ENCODE results near the gene ROM1. TPM values are rescaled to one million over a fixed set of nuclear protein-coding genes. Genes with fewer than 3 reads are reported as not detected.
"Not testable (repeated sequence)": the region's sequence is repeated elsewhere in the genome, so short reads cannot be mapped to it uniquely, and the experiment has no call there.

Gene ROM1
- total RNA-seq, 1 experiment from 2014 or later = 1.3 TPM

- Mint-ChIP-seq H3K9me3 (ENCODE audit: unreplicated experiment) (no peaks in the 10 kb centered on the region), H3K27ac (ENCODE audit: unreplicated experiment) (peak overlapping the region; percentile 69), H3K4me1 (ENCODE audit: low read depth, unreplicated experiment) (peaks cover 28% of the 10 kb centered on the region), H3K4me3 (ENCODE audit: unreplicated experiment) (peak overlapping the region; percentile 36), H3K27me3 (ENCODE audit: insufficient read depth, unreplicated experiment) (no peaks in the 10 kb centered on the region), H3K36me3 (ENCODE audit: insufficient read depth, unreplicated experiment) (peaks cover 49% of the 10 kb centered on the region)
- Histone ChIP-seq H3K4me1 (peaks cover 30% of the 10 kb centered on the region), H3K9me3 (no peaks in the 10 kb centered on the region), H3K4me3 (ENCODE audit: low read depth, low read length) (peak overlapping the region; percentile 87), H3K27me3 (replicated peaks; ENCODE audit: control insufficient read depth, insufficient read depth, low read length) (no peaks in the 10 kb centered on the region), H3K36me3 (ENCODE audit: control insufficient read depth, insufficient read depth, low read length) (peaks cover 3% of the 10 kb centered on the region; the same call in 1 of the 2 replicates)
- no peak for DNase-seq
- ChIA-PET POLR2A (no interaction called here), CTCF (interaction anchor here (0.6 to 1.4 kb wide), 3 partner anchors 8 to 52 kb away, joined by 3 read pairs; partner anchors contain the start of genes B3GAT3, C11orf98, CSKMT and TUT1)
- no TSS peak for BruUV-seq (replicated peaks)
- TF ChIP-seq CTCF (IDR thresholded peaks at IDR 0.05; ENCODE audit: insufficient read depth in 1 of 2, low read depth in 1 of 2, low read length in 1 of 2, severe bottlenecking in 1 of 2, unreplicated experiment in 1 of 2) = no peak
- intact Hi-C loops (cut with micrococcal nuclease; ENCODE audit: unreplicated experiment) = loop anchor here (5.0 kb wide), 1 partner anchor 34 kb away; the partner anchor contains the start of gene GANAB
Observed at GRCh38 chr11:62613291-62613778, 278 bp downstream of the ROM1 start.

GRCh38 chr11:62614275-62614674, 1.2 kb downstream of the ROM1 start:
- H3K27ac Mint-ChIP-seq (ENCODE audit: unreplicated experiment) = peak overlapping the region; percentile 69
- peak in 1 of 2 experiments; percentile 42 for DNase-seq
- no TSS peak for BruUV-seq (replicated peaks)

GRCh38 chr11:62615521-62615920, 2.5 kb downstream of the ROM1 start:
- no peak for DNase-seq
- CTCF ChIA-PET = no interaction called here
- H3K4me1 ChIP-seq = peaks cover 32% of the 10 kb centered on the region
- POLR2A ChIA-PET = no interaction called here
- H3K4me1 Mint-ChIP-seq (ENCODE audit: low read depth, unreplicated experiment) = peaks cover 15% of the 10 kb centered on the region
- H3K27me3 ChIP-seq (replicated peaks; ENCODE audit: control insufficient read depth, insufficient read depth, low read length) = no peaks in the 10 kb centered on the region
- no peaks in the 10 kb centered on the region for H3K9me3 Mint-ChIP-seq (ENCODE audit: unreplicated experiment)
- H3K4me3 Mint-ChIP-seq (ENCODE audit: unreplicated experiment) = no peak overlapping the region
- H3K36me3 ChIP-seq (ENCODE audit: control insufficient read depth, insufficient read depth, low read length) = peaks cover 1% of the 10 kb centered on the region; the same call in 1 of the 2 replicates
- BruUV-seq (replicated peaks) = no TSS peak
- H3K9me3 ChIP-seq = no peaks in the 10 kb centered on the region
- peaks cover 47% of the 10 kb centered on the region for H3K36me3 Mint-ChIP-seq (ENCODE audit: insufficient read depth, unreplicated experiment)
- H3K27ac Mint-ChIP-seq (ENCODE audit: unreplicated experiment) = no peak overlapping the region
- H3K4me3 ChIP-seq (ENCODE audit: low read depth, low read length) = no peak overlapping the region
- no peak for TF ChIP-seq CTCF (IDR thresholded peaks at IDR 0.05; ENCODE audit: insufficient read depth in 1 of 2, low read depth in 1 of 2, low read length in 1 of 2, severe bottlenecking in 1 of 2, unreplicated experiment in 1 of 2)
- no peaks in the 10 kb centered on the region for H3K27me3 Mint-ChIP-seq (ENCODE audit: insufficient read depth, unreplicated experiment)
- intact Hi-C loops (cut with micrococcal nuclease; ENCODE audit: unreplicated experiment) = no loop called here

More at GRCh38 chr11:62614275-62614674, 1.2 kb downstream of the ROM1 start:
- Histone ChIP-seq H3K4me1 (peaks cover 30% of the 10 kb centered on the region), H3K36me3 (ENCODE audit: control insufficient read depth, insufficient read depth, low read length) (peaks cover 3% of the 10 kb centered on the region; the same call in 1 of the 2 replicates), H3K4me3 (ENCODE audit: low read depth, low read length) (no peak overlapping the region), H3K9me3 (no peaks in the 10 kb centered on the region), H3K27me3 (replicated peaks; ENCODE audit: control insufficient read depth, insufficient read depth, low read length) (no peaks in the 10 kb centered on the region)
- intact Hi-C loops (cut with micrococcal nuclease; ENCODE audit: unreplicated experiment) = loop anchor here (5.0 kb wide), 1 partner anchor 33 kb away; the partner anchor contains the start of gene GANAB
- POLR2A ChIA-PET = no interaction called here
- CTCF ChIA-PET = interaction anchor here (1.4 kb wide), 1 partner anchor 7 kb away, joined by 3 read pairs; the partner anchor contains the start of gene B3GAT3
- Mint-ChIP-seq H3K4me1 (ENCODE audit: low read depth, unreplicated experiment) (peaks cover 22% of the 10 kb centered on the region), H3K36me3 (ENCODE audit: insufficient read depth, unreplicated experiment) (peaks cover 54% of the 10 kb centered on the region), H3K4me3 (ENCODE audit: unreplicated experiment) (no peak overlapping the region), H3K9me3 (ENCODE audit: unreplicated experiment) (no peaks in the 10 kb centered on the region), H3K27me3 (ENCODE audit: insufficient read depth, unreplicated experiment) (no peaks in the 10 kb centered on the region)
- TF ChIP-seq CTCF (IDR thresholded peaks at IDR 0.05; ENCODE audit: insufficient read depth in 1 of 2, low read depth in 1 of 2, low read length in 1 of 2, severe bottlenecking in 1 of 2, unreplicated experiment in 1 of 2) = no peak

- intact Hi-C loops (cut with micrococcal nuclease; ENCODE audit: unreplicated experiment); H3K27me3 Mint-ChIP-seq (ENCODE audit: insufficient read depth, unreplicated experiment); DNase-seq; BruUV-seq (replicated peaks); CTCF ChIA-PET; H3K4me3 ChIP-seq (ENCODE audit: low read depth, low read length); H3K9me3 Mint-ChIP-seq (ENCODE audit: unreplicated experiment); H3K27ac Mint-ChIP-seq (ENCODE audit: unreplicated experiment); H3K27me3 ChIP-seq (replicated peaks; ENCODE audit: control insufficient read depth, insufficient read depth, low read length); H3K9me3 ChIP-seq; H3K4me3 Mint-ChIP-seq (ENCODE audit: unreplicated experiment); H3K36me3 ChIP-seq (ENCODE audit: control insufficient read depth, insufficient read depth, low read length); POLR2A ChIA-PET: not testable (repeated sequence)
- peaks cover 26% of the 10 kb centered on the region for H3K4me1 ChIP-seq
- Mint-ChIP-seq H3K4me1 (ENCODE audit: low read depth, unreplicated experiment) (peaks cover 19% of the 10 kb centered on the region), H3K36me3 (ENCODE audit: insufficient read depth, unreplicated experiment) (peaks cover 50% of the 10 kb centered on the region)
Observed at GRCh38 chr11:62616957-62617356, 3.9 kb downstream of the ROM1 start.

Measured in Caco-2 (cell line).